GM18505 (cell line): ENCODE results near the gene FERD3L.
"Not testable (repeated sequence)": the region's sequence is repeated elsewhere in the genome, so short reads cannot be mapped to it uniquely, and the experiment has no call there.

ENCODE experiments used
- ATAC-seq: cut with Tn5 transposase; IDR thresholded peaks from one replicate; pipeline ENCODE4 v1.9.1; 2021; ENCODE audit not compliant: unreplicated experiment
- POLR2A ChIP-seq: IDR thresholded peaks from 4 replicates; pipeline ENCODE4 v1.6.1; 2011; ENCODE audit warnings: borderline replicate concordance; ENCODE audit not compliant: insufficient read depth, insufficient read length; ENCODE audit errors: extremely low read depth

FERD3L gene, protein sequence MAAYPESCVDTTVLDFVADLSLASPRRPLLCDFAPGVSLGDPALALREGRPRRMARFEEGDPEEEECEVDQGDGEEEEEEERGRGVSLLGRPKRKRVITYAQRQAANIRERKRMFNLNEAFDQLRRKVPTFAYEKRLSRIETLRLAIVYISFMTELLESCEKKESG

DNA sequence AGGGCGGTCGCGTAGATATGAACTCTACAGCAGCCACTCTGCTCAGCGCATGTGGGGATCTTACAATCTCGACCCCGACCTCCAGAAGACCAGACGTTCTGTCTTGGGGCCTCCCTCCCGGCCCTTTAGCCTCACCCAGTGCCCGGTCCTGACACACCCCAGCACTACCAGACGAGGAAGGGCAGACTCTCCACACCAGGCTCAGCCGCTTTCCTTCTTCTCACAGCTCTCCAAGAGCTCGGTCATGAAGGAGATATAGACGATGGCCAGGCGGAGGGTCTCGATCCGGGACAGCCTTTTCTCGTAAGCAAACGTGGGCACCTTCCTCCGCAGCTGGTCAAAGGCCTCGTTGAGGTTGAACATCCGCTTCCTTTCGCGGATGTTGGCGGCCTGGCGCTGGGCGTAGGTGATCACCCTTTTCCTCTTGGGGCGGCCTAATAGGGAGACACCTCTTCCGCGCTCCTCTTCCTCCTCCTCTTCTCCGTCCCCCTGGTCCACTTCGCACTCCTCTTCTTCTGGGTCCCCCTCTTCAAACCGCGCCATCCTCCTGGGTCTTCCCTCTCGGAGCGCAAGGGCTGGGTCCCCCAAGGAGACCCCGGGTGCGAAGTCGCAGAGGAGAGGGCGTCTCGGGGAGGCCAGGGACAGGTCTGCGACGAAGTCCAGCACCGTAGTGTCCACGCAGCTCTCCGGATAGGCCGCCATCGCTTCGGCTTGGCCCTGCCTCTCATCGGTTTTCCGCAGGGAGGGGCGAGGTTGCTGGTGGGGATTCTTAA is at the start of gene FERD3L:
FERD3L (minus strand) TSS at position 761 of the 773 bp plus-strand sequence; CDS start at position 702, 59 bp downstream.
- no peak for TF ChIP-seq POLR2A
- ATAC-seq, result no peak

DNA sequence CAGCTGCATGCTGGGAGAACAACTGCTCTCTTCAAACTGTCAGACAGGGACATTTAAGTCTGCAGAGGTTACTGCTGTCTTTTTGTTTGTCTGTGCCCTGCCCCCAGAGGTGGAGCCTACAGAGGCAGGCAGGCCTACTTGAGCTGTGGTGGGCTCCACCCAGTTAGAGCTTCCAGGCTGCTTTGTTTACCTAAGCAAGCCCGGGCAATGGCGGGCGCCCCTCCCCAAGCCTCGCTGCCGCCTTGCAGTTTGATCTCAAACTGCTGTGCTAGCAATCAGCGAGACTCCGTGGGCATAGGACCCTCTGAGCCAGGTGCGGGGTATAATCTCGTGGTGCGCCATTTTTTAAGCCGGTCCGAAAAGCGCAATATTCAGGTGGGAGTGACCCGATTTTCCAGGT is 49.2 kb upstream of the FERD3L start:
- not testable (repeated sequence) for ATAC-seq

DNA sequence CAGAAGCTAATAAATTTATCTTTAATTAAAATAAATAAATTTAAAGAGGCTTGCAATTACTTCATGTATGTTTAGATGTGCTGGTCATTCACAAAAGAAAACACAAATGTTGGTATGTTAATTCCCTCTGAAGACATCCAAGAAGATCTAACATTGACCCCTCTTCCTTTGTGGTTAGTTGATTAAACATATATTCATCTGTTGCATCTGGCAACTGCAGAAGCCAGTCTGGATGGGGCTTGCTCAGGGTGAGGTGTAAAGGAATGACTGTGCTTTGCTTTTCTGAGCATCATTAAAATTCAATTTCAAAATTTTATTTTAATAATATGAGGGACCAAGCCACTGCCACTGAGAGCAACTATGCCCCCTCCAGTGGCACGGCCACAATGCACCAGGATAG is 36.4 kb upstream of the FERD3L start:
- no peak for TF ChIP-seq POLR2A
- no peak for ATAC-seq

DNA sequence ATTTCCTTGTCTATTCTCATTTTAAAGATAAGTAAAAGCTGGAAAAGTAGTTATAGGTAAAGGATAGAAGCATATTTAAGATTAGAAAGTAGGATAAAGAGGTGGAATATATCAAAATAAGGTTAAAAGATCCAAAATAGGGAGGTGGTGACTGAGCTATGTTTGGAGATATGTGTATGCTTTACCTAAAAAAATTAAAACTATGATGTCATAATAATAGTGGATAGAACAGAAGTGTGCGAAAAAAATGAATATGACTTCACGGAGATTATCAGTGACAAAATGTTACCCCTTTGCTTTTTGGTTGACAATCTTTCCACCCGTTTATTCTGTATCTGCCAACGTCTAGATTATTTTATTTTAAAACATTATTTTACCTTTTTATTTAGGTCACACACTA is 33.4 kb upstream of the FERD3L start:
- ATAC-seq, result no peak
- no peak for TF ChIP-seq POLR2A

DNA sequence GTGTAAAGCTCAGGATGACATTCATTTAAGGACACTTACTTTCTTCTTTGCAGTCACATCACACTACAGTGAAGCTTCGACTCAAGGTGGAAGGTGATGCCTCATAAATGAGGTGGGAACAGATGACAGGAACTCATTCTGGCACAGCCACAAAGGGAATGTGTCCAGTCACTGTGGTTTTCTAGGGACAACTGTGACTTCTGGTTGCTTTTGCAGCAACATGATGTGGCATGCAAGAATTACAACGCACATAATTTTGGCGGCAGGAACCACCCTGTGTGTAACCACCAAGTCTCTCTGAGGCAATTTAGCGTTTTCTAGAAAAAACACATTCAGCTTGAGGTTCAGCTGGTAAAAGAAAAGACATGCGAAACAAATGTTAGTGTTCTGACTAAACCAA is 32.0 kb upstream of the FERD3L start:
- no peak for TF ChIP-seq POLR2A

DNA sequence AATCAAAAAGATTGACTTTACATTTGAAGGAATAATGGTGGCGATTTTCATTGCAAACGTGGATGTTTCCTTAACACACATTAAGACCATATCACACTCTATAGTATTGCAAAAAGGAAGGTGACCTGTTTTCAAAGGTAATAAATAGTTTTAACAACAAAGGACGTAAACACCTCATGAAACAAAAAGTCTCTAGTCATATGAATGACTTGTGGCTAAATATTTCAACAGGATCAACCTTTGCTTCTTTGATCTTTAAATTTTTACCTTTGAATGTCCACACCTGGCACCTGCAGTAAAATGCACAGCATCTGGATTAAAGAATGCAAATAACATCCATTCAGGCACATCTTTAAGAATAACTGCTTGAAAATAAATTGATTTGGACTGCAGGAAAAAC is 30.0 kb upstream of the FERD3L start:
- no peak for ATAC-seq
- no peak for TF ChIP-seq POLR2A

More for the DNA sequence above, 32.0 kb upstream of the FERD3L start:
- ATAC-seq, result no peak

DNA sequence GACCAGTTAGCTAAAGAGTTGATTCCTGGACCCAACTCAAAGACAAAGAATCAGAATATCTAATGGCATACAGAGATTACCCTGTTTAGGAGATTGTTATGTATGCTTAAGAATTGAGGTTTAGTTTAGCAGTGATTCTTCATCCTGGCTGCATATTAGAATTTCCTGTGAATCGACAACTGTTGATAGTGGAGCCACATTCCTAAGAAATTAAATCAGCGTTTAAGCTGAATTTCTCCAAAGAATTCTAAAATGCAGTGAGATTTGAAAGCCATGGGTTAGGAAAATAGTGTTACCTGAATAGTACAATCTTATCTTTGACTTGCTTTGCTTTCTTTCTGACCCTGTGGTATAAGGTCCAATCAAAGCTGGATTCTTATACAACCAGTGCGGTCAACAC is 16.4 kb upstream of the FERD3L start:
- no peak for ATAC-seq
- no peak for TF ChIP-seq POLR2A

DNA sequence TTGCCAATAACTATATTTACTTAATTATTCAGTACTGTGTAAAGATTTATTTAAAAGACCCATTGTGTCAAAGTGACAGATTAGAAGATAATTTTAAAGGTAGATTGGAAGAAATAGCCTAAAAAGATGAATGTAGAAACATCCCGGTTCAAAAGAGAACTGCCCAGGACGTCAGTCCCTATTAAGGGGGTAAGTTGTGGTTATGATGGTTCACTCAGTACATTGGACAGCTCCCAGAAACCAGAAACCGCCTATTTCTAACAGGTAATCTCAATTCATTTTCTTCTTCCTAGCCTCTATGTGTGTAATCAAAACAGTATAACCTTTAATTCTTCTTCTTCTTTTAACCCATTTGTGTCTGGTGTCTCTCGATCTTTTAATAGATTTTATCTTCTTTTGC is 1.5 kb upstream of the FERD3L start:
- no peak for TF ChIP-seq POLR2A
- no peak for ATAC-seq

DNA sequence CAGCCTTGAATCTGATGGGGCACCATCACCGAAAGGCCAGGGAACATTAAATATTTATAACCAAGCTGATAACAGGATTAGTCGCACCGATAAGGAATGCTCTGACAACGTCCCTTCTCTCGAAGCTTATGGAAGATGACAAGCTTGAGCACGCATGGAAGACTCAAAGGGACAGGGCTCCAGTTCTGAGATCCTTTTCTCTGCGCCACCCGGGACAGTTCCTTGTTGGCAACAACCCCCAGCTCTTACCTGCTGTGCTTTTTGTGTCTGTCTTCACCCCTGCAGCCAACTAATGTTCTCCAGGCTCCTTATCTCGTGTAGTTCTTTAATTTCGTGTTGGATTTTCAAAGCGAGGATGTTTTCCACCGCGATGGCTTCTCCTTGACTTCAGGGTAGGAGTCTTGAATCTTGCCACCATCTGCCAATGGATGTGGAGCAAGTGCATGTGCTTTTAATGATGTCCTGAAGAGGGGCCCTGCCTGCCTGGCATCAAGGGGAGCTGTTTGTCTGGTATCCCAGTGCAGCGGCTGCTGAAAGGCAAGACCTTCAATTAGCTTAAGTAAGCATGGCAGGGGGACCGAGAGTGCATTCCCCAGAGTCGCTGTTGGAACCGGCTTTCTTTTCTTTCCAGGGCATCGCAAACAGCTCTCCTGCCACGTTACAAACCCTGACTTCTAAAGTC is 354 bp upstream of the FERD3L start:
- no peak for TF ChIP-seq POLR2A
- ATAC-seq, result no peak

DNA sequence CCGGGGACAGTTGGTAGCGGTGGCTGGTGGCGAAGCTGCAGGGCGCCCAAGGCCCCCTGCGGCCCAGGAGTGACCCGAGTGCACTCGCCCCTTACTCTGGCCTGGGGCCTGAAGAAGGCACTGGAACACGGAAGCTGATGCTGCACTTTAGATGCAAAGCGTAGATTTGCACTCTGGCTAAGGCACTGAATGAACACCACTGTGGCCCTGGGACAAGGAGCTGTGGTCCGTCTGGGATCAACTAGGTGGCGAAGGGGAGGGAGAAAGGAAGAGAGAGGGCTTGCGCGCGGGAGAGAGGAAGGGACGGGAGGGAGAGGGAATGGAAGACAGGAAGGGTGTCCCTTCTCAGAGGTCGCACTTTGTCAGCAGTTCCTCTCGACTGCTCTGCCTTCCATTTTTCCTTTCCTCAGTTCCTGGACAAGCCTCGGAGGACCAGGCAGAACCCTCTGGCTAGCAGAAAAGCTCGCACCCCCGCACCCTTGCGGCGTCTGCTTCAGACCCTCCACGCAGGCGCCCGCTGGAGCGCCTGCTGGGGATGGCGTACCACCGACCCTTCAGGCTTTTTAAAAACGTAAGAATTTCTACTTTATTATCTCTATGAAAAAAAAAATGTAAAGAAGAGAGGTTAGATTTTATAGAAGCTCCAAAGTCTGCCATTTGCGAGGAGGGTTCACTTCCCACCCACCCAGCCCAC is 1.2 kb downstream of the FERD3L start:
- no peak for ATAC-seq

DNA sequence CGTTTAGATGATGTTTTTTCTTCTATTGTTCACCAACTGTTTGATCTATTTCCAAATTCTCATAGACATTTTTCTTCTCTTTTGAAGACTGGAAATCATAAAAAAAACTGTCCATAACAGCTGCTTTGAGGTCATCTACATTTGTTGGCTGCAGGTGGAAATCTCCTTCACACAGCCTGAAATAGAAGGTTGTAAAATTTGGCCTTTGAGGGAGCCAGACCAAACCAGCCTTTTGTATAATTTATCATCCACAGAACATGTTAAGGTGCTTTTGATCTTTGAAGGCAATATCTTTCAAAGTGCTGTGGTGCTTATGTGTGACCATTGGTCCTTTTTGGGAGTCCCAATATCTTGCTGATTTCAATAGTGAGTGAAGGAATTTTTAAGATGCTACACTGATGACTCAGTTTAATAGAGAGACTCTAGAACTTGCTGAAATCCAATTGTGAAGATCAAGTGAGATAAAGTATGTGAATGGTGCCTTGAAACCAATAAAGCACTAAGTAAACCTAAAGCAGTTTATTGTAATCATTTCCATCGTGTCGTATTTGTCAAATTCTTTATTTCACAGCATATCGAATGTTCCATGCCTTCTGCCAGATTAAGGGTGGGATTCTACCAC is 5.4 kb downstream of the FERD3L start:
- no peak for TF ChIP-seq POLR2A
- no peak for ATAC-seq

More for the DNA sequence above, 1.2 kb downstream of the FERD3L start:
- no peak for TF ChIP-seq POLR2A

DNA sequence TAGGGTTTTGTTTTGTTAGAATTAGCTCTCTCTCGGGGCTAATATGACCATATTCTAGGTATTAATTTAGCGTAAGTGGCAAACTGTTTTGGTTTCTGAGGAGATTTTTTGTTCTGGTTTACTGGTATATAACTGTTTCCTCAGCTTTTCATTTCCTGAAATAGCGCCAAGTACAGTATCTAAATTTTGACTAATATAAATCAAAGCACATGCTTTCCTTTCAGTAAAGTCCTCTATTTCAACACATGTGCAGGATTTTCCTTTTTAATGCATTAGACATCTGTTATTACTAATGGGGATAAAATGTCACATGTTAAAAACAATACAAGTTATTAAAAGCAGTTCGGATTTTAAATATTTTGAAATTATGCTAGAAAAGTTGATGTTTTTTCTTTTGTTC is 11.3 kb downstream of the FERD3L start:
- no peak for TF ChIP-seq POLR2A
- ATAC-seq, result no peak

DNA sequence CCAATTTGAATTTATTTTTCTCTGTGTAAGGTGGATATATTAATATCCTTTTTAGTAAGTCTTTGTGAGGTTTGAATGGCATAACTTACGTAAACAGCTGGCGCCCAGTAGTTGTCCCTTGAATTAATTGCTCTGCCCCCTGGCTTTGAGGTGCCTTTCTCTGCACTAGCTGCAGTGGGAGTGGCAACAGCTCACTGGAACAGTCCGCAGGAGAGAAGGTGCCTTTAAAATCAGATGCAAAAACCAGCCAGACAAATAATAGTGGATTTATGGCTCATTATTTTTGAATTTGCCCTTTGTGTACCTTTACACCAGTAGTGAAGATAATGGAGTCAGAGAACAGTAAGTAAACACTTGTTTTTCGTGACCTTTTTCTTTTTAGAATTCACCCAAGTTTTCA is 11.8 kb downstream of the FERD3L start:
- ATAC-seq, result no peak
- no peak for TF ChIP-seq POLR2A
